Measurements from ENCODE around the gene PTEN.

- TF ChIP-seq POLR2AphosphoS5 (IDR thresholded peaks at IDR 0.05; ENCODE audit: low read depth, low read length), result no peak
- TF ChIP-seq FOXP2 (optimal IDR thresholded peaks at IDR 0.05; ENCODE audit: borderline replicate concordance, extremely low read depth, extremely low read length, insufficient read depth), result no peak
- peak; percentile 30; the same call in 1 of the 2 replicates for TF ChIP-seq SIN3A (IDR thresholded peaks at IDR 0.05; ENCODE audit: borderline replicate concordance, insufficient read depth, low read length)
- TF ChIP-seq REST (IDR thresholded peaks at IDR 0.05; ENCODE audit: insufficient read depth in 1 of 2, low read depth in 2 of 2, low read length in 2 of 2), result no peak
- no peak for TF ChIP-seq TAF1 (IDR thresholded peaks at IDR 0.05; ENCODE audit: borderline replicate concordance, insufficient read depth, low read length)
Observed at GRCh38 chr10:87864496-87865059, 1.2 kb downstream of the PTEN start.
